Measurements from ENCODE around the gene HES3.

DNA sequence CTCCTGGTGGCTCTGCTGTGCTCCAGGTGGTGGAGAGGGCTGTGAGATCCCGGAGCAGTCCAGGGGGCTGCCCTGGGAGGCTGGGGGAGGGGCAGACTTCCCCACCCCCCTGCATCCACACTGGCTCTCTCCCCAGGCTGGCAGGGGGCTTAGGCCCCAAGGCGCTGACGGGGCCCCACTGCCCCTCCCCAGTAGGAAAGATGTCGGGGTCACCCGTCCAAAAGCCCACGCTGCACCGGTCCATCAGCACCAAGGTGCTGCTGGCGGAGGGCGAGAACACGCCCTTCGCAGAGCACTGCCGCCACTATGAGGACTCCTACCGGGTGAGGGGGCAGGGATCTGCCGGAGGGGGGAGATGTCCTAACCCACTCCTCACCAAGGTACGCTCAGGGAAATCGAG lies 32.2 kb upstream of the HES3 start:
- no peak for TF ChIP-seq CTCF (IDR thresholded peaks at IDR 0.05)
- no peak for TF ChIP-seq POLR2A (IDR thresholded peaks at IDR 0.05)
